Measurements from ENCODE around the gene PRKCD.

PRKCD gene

DNA sequence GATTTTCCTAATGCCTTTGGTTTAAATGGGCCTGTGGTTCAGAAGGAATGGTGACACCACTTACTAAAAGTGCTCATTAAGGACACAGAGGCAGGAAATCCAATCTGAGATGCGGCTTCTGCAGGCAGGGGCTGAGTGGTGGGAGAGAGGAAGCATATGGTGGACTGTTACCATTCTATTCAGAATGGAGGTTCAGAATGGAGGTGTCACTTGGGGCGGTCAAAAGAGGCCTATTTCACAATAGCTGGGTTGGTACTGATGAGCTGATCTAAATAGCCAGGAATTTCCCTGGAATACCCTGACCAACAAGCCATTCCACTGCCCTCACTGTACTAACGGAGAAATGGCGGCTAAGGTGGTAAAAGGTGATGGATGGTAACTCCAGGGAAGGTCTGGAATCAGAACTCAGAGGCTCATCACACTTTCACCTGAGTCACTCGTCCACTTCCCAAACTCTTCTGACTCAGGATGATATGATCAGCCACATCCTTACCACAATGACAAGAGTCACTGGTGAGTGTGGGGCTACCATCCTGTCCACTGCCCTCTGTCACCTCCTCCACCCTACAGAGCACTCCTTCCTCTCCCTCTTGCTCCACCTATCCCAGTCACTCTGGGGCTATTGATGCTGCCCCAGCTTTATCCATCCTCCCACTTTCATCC, 46.5 kb upstream of the PRKCD start:
- WGBS (ENCODE audit: extremely low coverage, insufficient coverage, insufficient read length): no CpG with 5 or more reads among the region's 5 CpGs
- Histone ChIP-seq H3K27ac (ENCODE audit: low read depth, low read length) (no peak overlapping the region), H3K9ac (ENCODE audit: low read length) (no peak overlapping the region), H3K23ac (ENCODE audit: low read length) (no peak overlapping the region), H4K8ac (ENCODE audit: low read depth, low read length) (no peak overlapping the region), H3K4me2 (ENCODE audit: low read length) (no peak overlapping the region), H3K27me3 (ENCODE audit: insufficient read depth, low read length) (no peaks in the 10 kb centered on the region), H2BK12ac (ENCODE audit: low read length) (no peak overlapping the region), H3K4me3 (ENCODE audit: low read depth, low read length) (no peak overlapping the region), H3K79me1 (ENCODE audit: low read length) (no peaks in the 10 kb centered on the region), H2BK120ac (ENCODE audit: insufficient read depth, low read length, poor library complexity) (no peak overlapping the region), H2AK5ac (ENCODE audit: low read length) (no peak overlapping the region), H3K4ac (ENCODE audit: low read depth, low read length) (no peak overlapping the region), H3K4me1 (ENCODE audit: control insufficient read depth in 1 of 2, insufficient read depth in 2 of 2, low read length in 2 of 2) (peaks cover 0 to under 1% of the 10 kb centered on the region in 2 experiments), H2AFZ (ENCODE audit: insufficient read depth, low read length, poor library complexity) (no peak overlapping the region), H4K91ac (ENCODE audit: low read depth, low read length) (no peak overlapping the region), H2BK5ac (ENCODE audit: low read depth, low read length, poor library complexity) (no peak overlapping the region), H3K14ac (ENCODE audit: low read length) (no peak overlapping the region), H3K79me2 (ENCODE audit: control insufficient read depth, insufficient read depth, low read length, poor library complexity) (no peaks in the 10 kb centered on the region), H3K9me3 (ENCODE audit: insufficient read depth, low read depth, low read length) (peaks cover 2% of the 10 kb centered on the region), H3K18ac (ENCODE audit: low read length) (no peak overlapping the region), H4K12ac (ENCODE audit: low read depth, low read length) (no peak overlapping the region), H3K36me3 (ENCODE audit: control insufficient read depth in 1 of 2, insufficient read depth in 2 of 2, low read length in 2 of 2) (peaks cover 9 to 17% of the 10 kb centered on the region in 2 experiments)
- DNase-seq: peak in 1 of 2 donors; percentile 28

DNA sequence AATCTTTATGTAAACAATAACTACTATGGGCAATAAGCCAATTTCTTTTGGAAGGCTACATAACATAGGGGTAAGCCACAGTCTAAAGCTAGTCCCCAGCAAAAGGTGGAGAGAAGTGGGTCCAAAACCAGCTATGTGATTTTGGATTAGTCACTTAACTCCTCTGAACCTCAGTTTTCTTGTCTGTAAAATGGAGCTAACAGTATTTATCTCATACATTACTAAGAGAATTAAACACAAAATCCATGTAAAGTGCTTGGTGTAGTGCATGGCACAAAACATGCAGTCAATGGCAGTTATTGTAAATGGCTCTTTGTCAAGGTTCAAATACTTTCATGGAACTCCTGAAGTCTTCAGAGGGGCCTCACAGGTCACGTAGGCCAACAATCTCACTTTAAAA, 44.1 kb upstream of the PRKCD start:
- Histone ChIP-seq H3K4me1 (ENCODE audit: control insufficient read depth in 1 of 2, insufficient read depth in 2 of 2, low read length in 2 of 2) (no peaks in the 10 kb centered on the region), H3K14ac (ENCODE audit: low read length) (no peak overlapping the region), H3K23ac (ENCODE audit: low read length) (no peak overlapping the region), H3K4ac (ENCODE audit: low read depth, low read length) (no peak overlapping the region), H3K4me2 (ENCODE audit: low read length) (no peak overlapping the region), H4K12ac (ENCODE audit: low read depth, low read length) (no peak overlapping the region), H3K27me3 (ENCODE audit: insufficient read depth, low read length) (no peaks in the 10 kb centered on the region), H2AFZ (ENCODE audit: insufficient read depth, low read length, poor library complexity) (no peak overlapping the region), H3K27ac (ENCODE audit: low read depth, low read length) (no peak overlapping the region), H4K91ac (ENCODE audit: low read depth, low read length) (no peak overlapping the region), H2AK5ac (ENCODE audit: low read length) (no peak overlapping the region), H4K8ac (ENCODE audit: low read depth, low read length) (no peak overlapping the region), H2BK120ac (ENCODE audit: insufficient read depth, low read length, poor library complexity) (no peak overlapping the region), H2BK12ac (ENCODE audit: low read length) (no peak overlapping the region), H3K36me3 (ENCODE audit: control insufficient read depth in 1 of 2, insufficient read depth in 2 of 2, low read length in 2 of 2) (peaks cover 15 to 29% of the 10 kb centered on the region in 2 experiments), H3K79me1 (ENCODE audit: low read length) (no peaks in the 10 kb centered on the region), H3K79me2 (ENCODE audit: control insufficient read depth, insufficient read depth, low read length, poor library complexity) (no peaks in the 10 kb centered on the region), H2BK5ac (ENCODE audit: low read depth, low read length, poor library complexity) (no peak overlapping the region), H3K4me3 (ENCODE audit: low read depth, low read length) (no peak overlapping the region), H3K18ac (ENCODE audit: low read length) (no peak overlapping the region), H3K9ac (ENCODE audit: low read length) (no peak overlapping the region), H3K9me3 (ENCODE audit: insufficient read depth, low read depth, low read length) (peaks cover 2% of the 10 kb centered on the region)
- DNase-seq: no peak
- WGBS (ENCODE audit: extremely low coverage, insufficient coverage, insufficient read length): no CpG with 5 or more reads among the region's 1 CpG

DNA sequence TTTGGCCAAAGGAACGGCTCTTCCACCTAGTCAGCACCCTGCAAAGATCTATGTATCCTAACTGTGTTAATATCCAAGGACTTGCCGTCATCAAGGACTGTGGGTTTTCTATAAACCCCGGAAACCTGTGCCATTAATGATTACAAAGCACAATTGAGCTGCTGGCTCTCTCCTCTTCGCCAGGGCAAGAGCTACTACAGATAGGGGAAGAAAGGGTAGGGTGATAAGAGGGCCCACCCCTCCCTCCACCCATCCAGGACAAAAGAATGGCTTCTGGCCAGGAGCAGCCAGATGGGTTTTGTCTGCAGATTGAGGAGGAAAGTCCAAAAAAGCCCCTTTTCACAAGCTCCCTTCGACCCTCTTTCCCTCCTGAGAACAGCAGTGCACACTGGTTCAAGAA, 40.7 kb upstream of the PRKCD start:
- no peak overlapping the region for H3K23ac ChIP-seq (ENCODE audit: low read length)
- H2AFZ ChIP-seq (ENCODE audit: insufficient read depth, low read length, poor library complexity): no peak overlapping the region
- no peak overlapping the region for H2BK120ac ChIP-seq (ENCODE audit: insufficient read depth, low read length, poor library complexity)
- H2BK5ac ChIP-seq (ENCODE audit: low read depth, low read length, poor library complexity): no peak overlapping the region
- no peak overlapping the region for H3K18ac ChIP-seq (ENCODE audit: low read length)
- no peaks in the 10 kb centered on the region for H3K79me2 ChIP-seq (ENCODE audit: control insufficient read depth, insufficient read depth, low read length, poor library complexity)
- H3K27me3 ChIP-seq (ENCODE audit: insufficient read depth, low read length): no peaks in the 10 kb centered on the region
- H3K27ac ChIP-seq (ENCODE audit: low read depth, low read length): no peak overlapping the region
- H3K4me3 ChIP-seq (ENCODE audit: low read depth, low read length): no peak overlapping the region
- peaks cover 2% of the 10 kb centered on the region for H3K9me3 ChIP-seq (ENCODE audit: insufficient read depth, low read depth, low read length)
- no peak overlapping the region for H3K9ac ChIP-seq (ENCODE audit: low read length)
- no peak overlapping the region for H3K14ac ChIP-seq (ENCODE audit: low read length)
- no peak overlapping the region for H4K12ac ChIP-seq (ENCODE audit: low read depth, low read length)
- no peaks in the 10 kb centered on the region for H3K79me1 ChIP-seq (ENCODE audit: low read length)
- no peaks in the 10 kb centered on the region for H3K4me1 ChIP-seq (ENCODE audit: control insufficient read depth in 1 of 2, insufficient read depth in 2 of 2, low read length in 2 of 2)
- no peak overlapping the region for H4K91ac ChIP-seq (ENCODE audit: low read depth, low read length)
- no peak overlapping the region for H2BK12ac ChIP-seq (ENCODE audit: low read length)
- no CpG with 5 or more reads among the region's 5 CpGs for WGBS (ENCODE audit: extremely low coverage, insufficient coverage, insufficient read length)
- no peak overlapping the region for H3K4me2 ChIP-seq (ENCODE audit: low read length)
- no peak overlapping the region for H4K8ac ChIP-seq (ENCODE audit: low read depth, low read length)
- no peak for DNase-seq
- H3K4ac ChIP-seq (ENCODE audit: low read depth, low read length): no peak overlapping the region
- peaks cover 30 to 49% of the 10 kb centered on the region in 2 experiments for H3K36me3 ChIP-seq (ENCODE audit: control insufficient read depth in 1 of 2, insufficient read depth in 2 of 2, low read length in 2 of 2)
- no peak overlapping the region for H2AK5ac ChIP-seq (ENCODE audit: low read length)

DNA sequence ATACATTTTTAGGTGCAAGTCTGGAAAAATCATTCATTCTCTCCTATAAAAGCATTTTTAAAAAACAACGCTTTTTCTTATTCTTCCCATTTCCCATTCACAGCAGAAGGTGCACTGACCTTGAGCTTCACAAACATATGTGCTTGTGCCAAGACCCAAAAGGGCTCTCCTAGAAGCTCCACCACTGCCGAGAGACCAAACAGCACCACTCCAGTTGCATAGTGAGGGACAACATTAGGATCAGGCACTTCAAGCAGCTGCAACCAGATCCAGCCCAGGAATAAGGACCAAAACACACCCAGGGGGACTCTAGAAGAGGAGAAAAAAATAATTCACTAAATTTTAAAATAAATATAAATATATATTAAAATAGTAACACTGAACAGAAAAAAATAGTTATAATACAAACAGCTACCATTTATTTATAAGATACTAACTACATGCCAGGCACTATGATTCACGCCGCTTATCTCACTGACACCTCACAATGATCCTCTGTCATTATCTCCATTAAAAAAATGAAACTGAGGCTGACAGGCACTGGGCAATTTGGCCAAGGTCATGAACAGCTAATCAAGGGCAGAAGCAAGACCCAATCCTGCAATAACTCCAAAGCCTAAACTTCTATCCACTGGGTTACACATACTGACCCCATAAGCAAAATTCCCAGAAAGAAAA, 38.6 kb upstream of the PRKCD start:
- Histone ChIP-seq H3K4me1 (ENCODE audit: control insufficient read depth in 1 of 2, insufficient read depth in 2 of 2, low read length in 2 of 2) (no peaks in the 10 kb centered on the region), H3K79me1 (ENCODE audit: low read length) (no peaks in the 10 kb centered on the region), H3K18ac (ENCODE audit: low read length) (no peak overlapping the region), H4K91ac (ENCODE audit: low read depth, low read length) (no peak overlapping the region), H4K12ac (ENCODE audit: low read depth, low read length) (no peak overlapping the region), H3K79me2 (ENCODE audit: control insufficient read depth, insufficient read depth, low read length, poor library complexity) (no peaks in the 10 kb centered on the region), H3K4me3 (ENCODE audit: low read depth, low read length) (no peak overlapping the region), H3K27ac (ENCODE audit: low read depth, low read length) (no peak overlapping the region), H3K36me3 (ENCODE audit: control insufficient read depth in 1 of 2, insufficient read depth in 2 of 2, low read length in 2 of 2) (peaks cover 30 to 48% of the 10 kb centered on the region in 2 experiments), H3K14ac (ENCODE audit: low read length) (no peak overlapping the region), H3K27me3 (ENCODE audit: insufficient read depth, low read length) (no peaks in the 10 kb centered on the region), H2BK12ac (ENCODE audit: low read length) (no peak overlapping the region), H2AK5ac (ENCODE audit: low read length) (no peak overlapping the region), H3K4me2 (ENCODE audit: low read length) (no peak overlapping the region), H4K8ac (ENCODE audit: low read depth, low read length) (no peak overlapping the region), H2AFZ (ENCODE audit: insufficient read depth, low read length, poor library complexity) (no peak overlapping the region), H2BK120ac (ENCODE audit: insufficient read depth, low read length, poor library complexity) (no peak overlapping the region), H3K23ac (ENCODE audit: low read length) (no peak overlapping the region), H3K4ac (ENCODE audit: low read depth, low read length) (no peak overlapping the region), H3K9me3 (ENCODE audit: insufficient read depth, low read depth, low read length) (no peaks in the 10 kb centered on the region), H2BK5ac (ENCODE audit: low read depth, low read length, poor library complexity) (no peak overlapping the region), H3K9ac (ENCODE audit: low read length) (no peak overlapping the region)
- DNase-seq: no peak
- no CpG with 5 or more reads among the region's 4 CpGs for WGBS (ENCODE audit: extremely low coverage, insufficient coverage, insufficient read length)

All from trophoblast cell (in vitro differentiated cells and primary cell).